Spleen (tissue), 7 donors: Measurements from ENCODE around the gene SAA1.

ENCODE experiments used
- CTCF ChIP-seq, 11 experiments: fragments of 200-600 bp in 7 of 11; fragments of 450-650 bp in 4 of 11; sonication (generic) in 4 of 11; IDR thresholded peaks in 8 of 11; conservative IDR thresholded peaks in 3 of 11; 1 replicate in 7 of 11; 2 replicates in 4 of 11; pipeline versions ENCODE4 v1.4.0 to v1.8.0; 2016 to 2021; ENCODE audit warnings: antibody characterized with exemption in 11 of 11, inconsistent platforms in 4 of 11, mild to moderate bottlenecking in 1 of 11
- POLR2A ChIP-seq, 3 donors: fragments of 450-650 bp; IDR thresholded peaks; one replicate each; pipeline ENCODE4 v1.5.1; 2017; ENCODE audit warnings: antibody characterized with exemption in 3 of 3, mild to moderate bottlenecking in 1 of 3
- donor health status: DM: no; HTN: no; CAD: no; lungs with moderate emphysema.
- donor health status: DM: no; HTN: no; CAD: no.
- donor health status: DM: no; HTN: no; CAD: no.

GRCh38 chr11:18265949-18266348, at the start of gene SAA1:
- TF ChIP-seq CTCF (IDR thresholded peaks at IDR 0.05 in 8 of 11, conservative IDR thresholded peaks at IDR 0.05 in 3 of 11) (no peak), POLR2A (IDR thresholded peaks at IDR 0.05) (no peak)
